Measurements from ENCODE around the gene LRRC66.

GRCh38 chr4:52016981-52017380 lies 3.2 kb downstream of the LRRC66 start:
- TF ChIP-seq CTCF (IDR thresholded peaks at IDR 0.05) (no peak), POLR2AphosphoS5 (IDR thresholded peaks at IDR 0.05; ENCODE audit: insufficient read depth in 1 of 2, low read depth in 1 of 2) (no peak)

All from vagina (tissue), 2 donors.